ENCODE results near the gene RBFOX2. TPM values are rescaled to one million over a fixed set of nuclear protein-coding genes. Genes with fewer than 3 reads are reported as not detected.

The RBFOX2 gene
- total and polyA plus RNA-seq, 10 of the 15 experiments (the other 5 are each of a cell fraction or from before 2014, with no cell fraction given), result 0.01 to 2.7 (median 0.17) TPM; not detected in 4

DNA sequence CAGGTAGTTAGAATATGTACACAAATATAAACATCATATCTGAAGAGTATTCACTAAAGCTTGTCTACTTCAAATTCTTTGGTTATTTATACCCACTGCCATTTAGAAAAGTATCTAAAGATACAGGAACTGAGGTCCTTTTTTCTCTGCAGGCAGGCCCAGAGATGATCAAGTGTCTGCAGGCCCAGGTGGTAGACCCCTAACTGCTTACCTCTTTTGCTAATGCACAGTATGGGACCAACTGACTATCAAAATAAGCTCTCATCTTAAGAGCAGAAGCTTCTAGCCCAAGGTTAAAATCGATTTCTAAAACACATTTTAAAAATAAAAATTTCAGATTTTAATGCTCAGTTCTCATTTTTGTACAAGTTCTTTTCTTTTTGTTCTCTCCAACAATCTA is 229.5 kb downstream of the RBFOX2 start:
- CTCF ChIA-PET, result no interaction called here
- in situ Hi-C loops (cut with MboI) (no loop called here), intact Hi-C loops (cut with micrococcal nuclease; ENCODE audit: unreplicated experiment) (no loop called here)
- Histone ChIP-seq H3K27ac (ENCODE audit: control insufficient read depth, insufficient read depth) (no peak overlapping the region), H3K4me1 (ENCODE audit: control insufficient read depth, insufficient read depth, low read length) (no peaks in the 10 kb centered on the region), H3K4me3 (no peak overlapping the region), H3K27me3 (replicated peaks in 1 of 2; ENCODE audit: control insufficient read depth in 2 of 2, insufficient read depth in 2 of 2, low read length in 1 of 2) (no peaks in the 10 kb centered on the region), H3K9ac (ENCODE audit: control insufficient read depth, insufficient read depth, low read length) (no peak overlapping the region), H2AFZ (ENCODE audit: control insufficient read depth, low read depth, low read length) (no peak overlapping the region), H3K9me3 (replicated peaks; ENCODE audit: control insufficient read depth, insufficient read depth, low read length) (no peaks in the 10 kb centered on the region), H4K20me1 (ENCODE audit: control insufficient read depth, insufficient read depth) (no peaks in the 10 kb centered on the region), H3K4me2 (ENCODE audit: control insufficient read depth, insufficient read depth) (no peak overlapping the region), H3K79me2 (ENCODE audit: control insufficient read depth, insufficient read depth, low read length) (no peaks in the 10 kb centered on the region), H3K36me3 (ENCODE audit: control insufficient read depth in 2 of 2, insufficient read depth in 2 of 2, low read length in 1 of 2) (no peaks in the 10 kb centered on the region)
- DNase-seq (ENCODE audit: low read depth, low spot score) (no peak), FAIRE-seq (no peak), ATAC-seq (no peak)
- WGBS (ENCODE audit: insufficient coverage, insufficient replicate concordance, low lambda C conversion rate, missing lambda C conversion rate), result 0% methylated on average over 1 of the region's 1 CpG
- RAD21 ChIA-PET (ENCODE audit: unreplicated experiment), result no interaction called here
- SMC1A ChIA-PET (ENCODE audit: uncharacterized antibody, unreplicated experiment), result no interaction called here
- POLR2A ChIA-PET, result no interaction called here
- TF ChIP-seq ZNF384 (IDR thresholded peaks at IDR 0.05; ENCODE audit: borderline replicate concordance, low read depth, low read length), result no peak
- TF ChIP-seq SREBF1 (IDR thresholded peaks at IDR 0.05; ENCODE audit: low read length), result no peak
- no peak for TF ChIP-seq BHLHE40 (IDR thresholded peaks at IDR 0.05; ENCODE audit: borderline replicate concordance in 1 of 2, low read depth in 2 of 2, low read length in 1 of 2)
- TF ChIP-seq, protein P1, sequence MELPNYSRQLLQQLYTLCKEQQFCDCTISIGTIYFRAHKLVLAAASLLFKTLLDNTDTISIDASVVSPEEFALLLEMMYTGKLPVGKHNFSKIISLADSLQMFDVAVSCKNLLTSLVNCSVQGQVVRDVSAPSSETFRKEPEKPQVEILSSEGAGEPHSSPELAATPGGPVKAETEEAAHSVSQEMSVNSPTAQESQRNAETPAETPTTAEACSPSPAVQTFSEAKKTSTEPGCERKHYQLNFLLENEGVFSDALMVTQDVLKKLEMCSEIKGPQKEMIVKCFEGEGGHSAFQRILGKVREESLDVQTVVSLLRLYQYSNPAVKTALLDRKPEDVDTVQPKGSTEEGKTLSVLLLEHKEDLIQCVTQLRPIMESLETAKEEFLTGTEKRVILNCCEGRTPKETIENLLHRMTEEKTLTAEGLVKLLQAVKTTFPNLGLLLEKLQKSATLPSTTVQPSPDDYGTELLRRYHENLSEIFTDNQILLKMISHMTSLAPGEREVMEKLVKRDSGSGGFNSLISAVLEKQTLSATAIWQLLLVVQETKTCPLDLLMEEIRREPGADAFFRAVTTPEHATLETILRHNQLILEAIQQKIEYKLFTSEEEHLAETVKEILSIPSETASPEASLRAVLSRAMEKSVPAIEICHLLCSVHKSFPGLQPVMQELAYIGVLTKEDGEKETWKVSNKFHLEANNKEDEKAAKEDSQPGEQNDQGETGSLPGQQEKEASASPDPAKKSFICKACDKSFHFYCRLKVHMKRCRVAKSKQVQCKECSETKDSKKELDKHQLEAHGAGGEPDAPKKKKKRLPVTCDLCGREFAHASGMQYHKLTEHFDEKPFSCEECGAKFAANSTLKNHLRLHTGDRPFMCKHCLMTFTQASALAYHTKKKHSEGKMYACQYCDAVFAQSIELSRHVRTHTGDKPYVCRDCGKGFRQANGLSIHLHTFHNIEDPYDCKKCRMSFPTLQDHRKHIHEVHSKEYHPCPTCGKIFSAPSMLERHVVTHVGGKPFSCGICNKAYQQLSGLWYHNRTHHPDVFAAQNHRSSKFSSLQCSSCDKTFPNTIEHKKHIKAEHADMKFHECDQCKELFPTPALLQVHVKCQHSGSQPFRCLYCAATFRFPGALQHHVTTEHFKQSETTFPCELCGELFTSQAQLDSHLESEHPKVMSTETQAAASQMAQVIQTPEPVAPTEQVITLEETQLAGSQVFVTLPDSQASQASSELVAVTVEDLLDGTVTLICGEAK (IDR thresholded peaks at IDR 0.05; ENCODE audit: borderline replicate concordance), result no peak
- TF ChIP-seq NFXL1 (IDR thresholded peaks at IDR 0.05; ENCODE audit: borderline replicate concordance), result no peak
- BruUV-seq (replicated peaks), result no TSS peak

Measured in GM12878 (cell line).